Measurements from ENCODE around the gene MVD. TPM values are rescaled to one million over a fixed set of nuclear protein-coding genes. Genes with fewer than 3 reads are reported as not detected.

The MVD gene
- total and polyA plus RNA-seq, 10 donors = 24.1 to 74.9 (median 37.1) TPM

GRCh38 chr16:88655053-88655732, 7.7 kb downstream of the MVD start:
- intact Hi-C loops (cut with DNase I; ENCODE audit: low total_unique reads) = loop anchor here (10.0 kb wide), 1 partner anchor 50 kb away; the partner anchor contains the start of genes CTU2 and RNF166
- Histone ChIP-seq H3K4me1 (peaks cover 7 to 37% (median 21%) of the 10 kb centered on the region in 6 donors), H3K36me3 (peaks cover 0 to 66% (median 30%) of the 10 kb centered on the region in 6 donors), H3K9me3 (no peaks in the 10 kb centered on the region), H3K27ac (peak overlapping the region in 2 of 8 donors; percentile 97 to 98), H3K4me3 (no peak overlapping the region), H3K27me3 (replicated peaks in 1 of 7) (no peaks in the 10 kb centered on the region)
- WGBS, 5 donors = 94 to 97% (median 96%) methylated on average over 36 to 50 of the region's 50 CpGs
- DNase-seq = peak; percentile 78
- TF ChIP-seq CTCF (IDR thresholded peaks at IDR 0.05 in 8 of 11, conservative IDR thresholded peaks at IDR 0.05 in 3 of 11) (no peak), POLR2A (IDR thresholded peaks at IDR 0.05) (no peak), POLR2AphosphoS5 (IDR thresholded peaks at IDR 0.05) (no peak)

GRCh38 chr16:88654363-88655052, 8.4 kb downstream of the MVD start:
- Histone ChIP-seq H3K36me3 (peaks cover 0 to 68% (median 30%) of the 10 kb centered on the region in 6 donors), H3K27me3 (replicated peaks in 1 of 7) (no peaks in the 10 kb centered on the region), H3K4me3 (no peak overlapping the region), H3K9me3 (no peaks in the 10 kb centered on the region), H3K4me1 (peaks cover 11 to 39% (median 27%) of the 10 kb centered on the region in 6 donors), H3K27ac (peak overlapping the region in 2 of 8 donors; percentile 97 to 98)
- intact Hi-C loops (cut with DNase I; ENCODE audit: low total_unique reads) = loop anchor here (10.0 kb wide), 1 partner anchor 50 kb away; the partner anchor contains the start of genes CTU2 and RNF166
- no peak for DNase-seq
- 79 to 96% (median 91%) methylated on average over 14 to 28 of the region's 28 CpGs for WGBS, 5 donors
- TF ChIP-seq CTCF (IDR thresholded peaks at IDR 0.05 in 8 of 11, conservative IDR thresholded peaks at IDR 0.05 in 3 of 11) (no peak), POLR2A (IDR thresholded peaks at IDR 0.05) (no peak), POLR2AphosphoS5 (IDR thresholded peaks at IDR 0.05) (no peak)

GRCh38 chr16:88653596-88654362, 9.1 kb downstream of the MVD start:
- no peaks in the 10 kb centered on the region for H3K9me3 ChIP-seq
- H3K4me1 ChIP-seq = peaks cover 18 to 46% (median 34%) of the 10 kb centered on the region in 6 donors
- H3K27ac ChIP-seq = peak overlapping the region in 3 of 8 donors; percentile 97 to 99 (median 98)
- intact Hi-C loops (cut with DNase I; ENCODE audit: low total_unique reads) = loop anchor here (10.0 kb wide), 1 partner anchor 51 kb away; the partner anchor contains the start of genes CTU2 and RNF166
- WGBS, 5 donors = 80 to 88% (median 86%) methylated on average over 24 to 32 of the region's 32 CpGs
- TF ChIP-seq POLR2AphosphoS5 (IDR thresholded peaks at IDR 0.05) = peak in 1 of 3 donors; percentile 43
- no peak for TF ChIP-seq POLR2A (IDR thresholded peaks at IDR 0.05)
- H3K36me3 ChIP-seq = peaks cover 0 to 75% (median 36%) of the 10 kb centered on the region in 6 donors
- no peaks in the 10 kb centered on the region for H3K27me3 ChIP-seq (replicated peaks in 1 of 7)
- peak; percentile 84 for DNase-seq
- H3K4me3 ChIP-seq = no peak overlapping the region

- peaks cover 22 to 53% (median 41%) of the 10 kb centered on the region in 6 donors for H3K4me1 ChIP-seq
- TF ChIP-seq POLR2AphosphoS5 (IDR thresholded peaks at IDR 0.05) = no peak
- TF ChIP-seq CTCF (IDR thresholded peaks at IDR 0.05 in 8 of 11, conservative IDR thresholded peaks at IDR 0.05 in 3 of 11) = no peak
- no peak for TF ChIP-seq POLR2A (IDR thresholded peaks at IDR 0.05)
- DNase-seq = no peak
- no peaks in the 10 kb centered on the region for H3K27me3 ChIP-seq (replicated peaks in 1 of 7)
- H3K9me3 ChIP-seq = no peaks in the 10 kb centered on the region
- H3K4me3 ChIP-seq = no peak overlapping the region
- peak overlapping the region in 5 of 8 donors; percentile 95 to 99 (median 97) for H3K27ac ChIP-seq
- peaks cover 0 to 76% (median 35%) of the 10 kb centered on the region in 6 donors for H3K36me3 ChIP-seq
- intact Hi-C loops (cut with DNase I; ENCODE audit: low total_unique reads) = loop anchor here (10.0 kb wide), 1 partner anchor 52 kb away; the partner anchor contains the start of genes CTU2 and RNF166
- 90 to 94% (median 91%) methylated on average over 8 to 13 of the region's 13 CpGs for WGBS, 5 donors
Observed at GRCh38 chr16:88653101-88653500, 9.8 kb downstream of the MVD start.

Data from spleen (tissue), 11 donors.